ENCODE data around the gene PTPRM. TPM values are rescaled to one million over a fixed set of nuclear protein-coding genes. Genes with fewer than 3 reads are reported as not detected.

PTPRM gene
- total RNA-seq, 1 donor from 2014 or later = 5.3 TPM

DNA sequence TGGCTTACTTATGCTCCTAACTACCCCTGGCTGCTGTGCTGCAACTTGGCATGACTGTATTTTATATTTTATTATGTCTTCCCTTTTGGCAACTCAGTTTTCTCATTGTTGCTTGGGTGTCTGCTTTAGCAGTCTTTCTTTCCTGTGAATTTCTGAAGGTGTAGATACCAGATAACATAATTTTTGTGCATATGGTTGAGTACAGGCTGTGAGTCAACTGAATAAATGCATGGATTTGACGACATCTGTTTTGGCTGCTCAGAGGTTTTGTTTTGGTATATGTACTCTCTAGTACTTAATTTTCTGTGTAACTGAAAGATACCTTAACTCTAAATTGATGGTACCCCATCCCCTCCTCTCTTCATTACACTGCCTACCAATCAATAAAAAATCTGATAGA, 303.1 kb downstream of the PTPRM start:
- no peak for ATAC-seq

DNA sequence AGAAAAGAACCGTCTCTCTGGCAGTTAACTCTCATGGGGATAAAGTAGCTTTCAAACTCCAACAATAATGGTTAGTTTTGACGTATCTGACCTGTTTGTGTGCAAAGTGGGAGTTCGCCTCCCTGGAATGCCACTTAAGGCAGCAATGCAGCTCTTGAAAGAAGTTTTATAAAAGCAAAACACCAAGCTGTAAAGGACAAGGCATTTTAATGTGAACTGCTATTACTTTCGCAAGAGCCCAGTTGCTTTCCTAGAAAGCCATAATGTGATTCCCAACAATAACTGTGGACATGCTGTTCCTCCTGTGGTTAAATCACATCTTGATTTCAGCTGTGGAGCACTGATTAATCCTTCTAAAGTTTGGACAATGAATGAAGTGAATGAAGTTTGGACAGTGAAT, 303.7 kb downstream of the PTPRM start:
- ATAC-seq = no peak

DNA sequence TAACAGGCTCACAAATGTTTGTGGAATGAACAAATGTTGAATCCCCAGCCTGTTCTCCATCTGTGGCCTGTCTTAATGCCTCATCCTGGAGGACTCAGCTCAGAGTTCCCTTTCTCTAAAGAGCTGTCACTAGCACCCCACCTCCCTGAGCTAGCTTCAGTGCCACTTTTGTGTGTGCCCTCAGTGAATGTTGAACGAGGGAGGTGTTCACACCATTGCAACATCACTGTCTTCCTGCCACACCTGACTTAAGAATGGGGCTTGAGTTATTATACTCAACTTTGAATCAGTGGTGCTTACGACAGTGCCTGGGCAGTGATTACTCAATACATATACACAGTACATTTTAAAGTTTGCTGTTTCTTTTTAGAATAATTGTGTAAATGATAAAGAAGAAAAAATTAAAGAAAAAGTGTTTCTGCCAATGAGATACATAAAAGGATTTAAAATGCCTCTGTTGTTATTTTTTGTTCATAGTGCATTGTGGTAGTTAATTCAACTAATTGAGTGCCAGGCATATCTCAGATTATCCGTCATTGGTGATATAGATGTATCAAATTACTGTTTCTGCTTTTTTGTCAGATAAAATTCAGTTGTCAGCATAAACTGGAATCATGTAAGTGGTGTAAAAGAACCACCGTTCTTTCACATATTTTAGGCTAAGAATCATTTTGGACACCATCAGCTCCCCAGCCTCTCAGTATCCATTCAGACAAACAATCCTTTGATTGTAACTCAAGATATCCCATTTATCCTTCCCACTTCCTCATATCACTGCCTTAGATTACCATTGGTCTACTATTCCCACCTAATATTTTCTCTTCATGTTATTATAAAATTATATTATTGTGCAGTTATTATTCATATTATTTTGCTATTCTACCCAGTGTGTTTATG, 304.7 kb downstream of the PTPRM start:
- ATAC-seq = peak; percentile 77

DNA sequence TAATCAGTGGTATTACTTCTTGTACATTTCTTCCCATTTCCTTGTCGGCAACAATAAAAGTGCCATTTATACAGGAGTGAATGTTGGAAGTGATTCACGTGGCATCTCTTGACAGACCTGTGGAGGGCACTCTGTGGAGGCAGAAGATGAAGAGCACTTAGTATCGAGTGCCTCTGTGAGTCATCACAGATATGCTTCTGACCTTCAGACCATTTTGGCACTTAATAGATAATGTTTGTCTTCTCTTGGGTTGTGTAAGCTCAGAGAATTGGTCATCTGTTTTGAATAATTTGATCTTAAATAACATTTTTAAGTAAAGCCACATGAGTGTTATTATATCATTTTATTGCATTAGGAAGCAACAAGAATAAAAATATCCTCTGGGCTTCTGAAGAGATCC, 305.5 kb downstream of the PTPRM start:
- ATAC-seq = no peak

DNA sequence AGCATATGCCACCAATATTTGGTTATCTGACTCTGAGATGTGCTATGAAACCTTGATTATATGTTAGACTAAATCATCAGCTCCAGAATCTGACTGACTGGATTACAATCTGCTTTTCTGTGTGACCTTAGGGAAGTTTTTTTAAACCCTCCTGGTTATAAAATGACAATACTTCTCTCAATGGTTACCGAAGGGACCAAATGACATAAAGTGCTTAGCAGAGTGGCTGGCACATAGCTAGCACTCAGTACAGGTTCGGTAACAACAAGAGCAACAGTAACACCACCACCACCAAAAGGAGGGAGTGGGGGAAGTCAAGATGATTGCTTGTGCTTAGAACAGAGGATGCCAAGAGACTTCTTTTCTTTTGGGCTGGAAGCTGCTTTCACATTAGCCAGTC, 306.2 kb downstream of the PTPRM start:
- ATAC-seq = no peak

DNA sequence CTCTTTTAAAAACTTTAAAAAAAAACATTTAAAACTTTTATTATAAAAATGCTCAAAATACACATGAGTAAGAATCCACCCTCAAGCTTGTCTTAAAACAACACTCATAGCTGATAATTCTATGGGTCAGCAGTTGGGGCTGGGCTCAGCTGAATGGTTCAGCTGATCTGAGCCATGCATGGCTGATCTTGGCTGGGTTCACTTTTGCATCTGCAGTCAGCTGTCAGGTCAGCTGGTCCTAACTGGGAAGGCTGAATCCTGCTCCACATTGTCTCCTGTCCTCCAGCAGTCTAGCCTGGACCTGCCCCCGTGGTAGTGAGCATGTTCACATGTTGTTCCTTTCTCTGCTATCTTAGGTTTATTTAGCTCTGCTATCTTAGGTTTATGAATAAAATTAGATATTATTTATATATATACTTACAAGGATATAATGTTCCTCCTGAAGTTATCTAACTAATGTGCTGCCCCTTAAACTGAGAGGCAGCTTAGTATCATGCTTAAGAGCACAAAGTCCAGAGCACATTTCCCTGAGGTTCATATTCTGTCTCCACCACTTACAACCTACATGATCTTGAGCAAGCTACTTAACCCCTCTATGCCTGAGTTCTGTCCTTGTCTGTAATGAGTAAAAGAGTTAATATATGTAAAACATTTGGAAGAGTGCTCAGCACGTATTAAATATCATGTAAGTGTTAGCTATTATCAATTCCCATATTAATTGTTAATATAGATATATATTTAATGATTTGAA, 309.4 kb downstream of the PTPRM start:
- ATAC-seq = no peak

DNA sequence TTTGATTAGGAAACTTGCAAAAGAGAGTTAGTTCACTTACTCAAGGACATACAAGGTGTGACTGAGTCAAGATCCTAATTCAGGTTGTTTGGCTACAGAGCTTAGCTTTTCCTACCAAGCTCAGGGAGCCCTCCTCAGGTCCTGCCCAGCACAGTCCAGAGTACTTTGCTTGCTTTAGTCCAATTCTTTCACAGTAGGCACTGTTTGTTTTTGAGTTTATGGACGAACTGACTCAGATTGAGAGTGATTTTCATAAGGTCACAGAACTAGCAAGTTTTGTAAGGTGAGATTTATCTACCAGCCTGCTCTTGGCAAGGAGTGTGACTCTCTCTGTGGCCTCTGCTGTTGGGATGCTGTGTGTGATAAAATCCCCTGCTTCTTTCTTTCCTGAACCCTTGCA, 310.5 kb downstream of the PTPRM start:
- no peak for ATAC-seq

DNA sequence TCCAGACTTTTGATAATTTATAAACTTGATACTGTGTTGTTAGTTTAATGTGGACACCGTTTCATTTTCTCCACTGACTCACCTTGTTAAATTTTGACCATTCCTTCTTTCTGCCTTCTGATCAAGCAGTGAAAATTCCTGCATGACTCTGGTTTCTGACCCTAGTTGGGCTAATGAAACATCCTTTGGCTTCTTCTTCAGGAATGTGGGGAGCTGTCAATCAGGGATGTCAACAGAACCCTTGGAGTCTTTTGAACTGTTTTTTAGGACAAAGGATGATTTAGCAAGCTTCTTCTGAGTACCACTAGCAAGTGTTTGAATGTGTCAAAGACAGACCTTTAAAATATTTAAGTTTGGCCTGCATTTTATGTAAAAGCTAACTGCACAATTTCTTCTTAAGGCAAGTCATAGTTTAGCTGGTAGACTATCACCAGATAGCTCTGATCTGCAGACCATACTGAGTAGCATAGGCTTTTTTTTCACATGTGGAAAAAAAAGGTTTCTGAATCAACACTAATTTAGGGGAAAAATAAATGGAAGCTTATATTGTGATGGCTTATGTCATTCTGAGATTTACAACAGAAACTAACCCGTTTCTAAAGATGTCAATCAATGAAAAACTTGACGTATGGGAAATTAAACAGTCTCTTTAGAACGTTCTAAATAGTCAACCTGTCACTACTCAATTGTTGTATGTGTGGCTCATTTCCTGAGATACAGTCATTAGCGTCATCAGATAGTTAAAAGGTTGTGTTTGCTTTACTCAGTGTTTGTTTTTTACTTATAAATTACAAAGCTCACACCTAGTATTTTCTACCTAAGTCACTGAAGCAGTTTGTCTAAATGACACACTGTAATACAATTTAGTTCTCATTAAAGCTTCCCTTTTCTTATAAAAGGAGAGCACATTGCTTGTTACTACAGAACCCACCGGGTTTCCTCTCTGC, 311.4 kb downstream of the PTPRM start:
- no peak for ATAC-seq

DNA sequence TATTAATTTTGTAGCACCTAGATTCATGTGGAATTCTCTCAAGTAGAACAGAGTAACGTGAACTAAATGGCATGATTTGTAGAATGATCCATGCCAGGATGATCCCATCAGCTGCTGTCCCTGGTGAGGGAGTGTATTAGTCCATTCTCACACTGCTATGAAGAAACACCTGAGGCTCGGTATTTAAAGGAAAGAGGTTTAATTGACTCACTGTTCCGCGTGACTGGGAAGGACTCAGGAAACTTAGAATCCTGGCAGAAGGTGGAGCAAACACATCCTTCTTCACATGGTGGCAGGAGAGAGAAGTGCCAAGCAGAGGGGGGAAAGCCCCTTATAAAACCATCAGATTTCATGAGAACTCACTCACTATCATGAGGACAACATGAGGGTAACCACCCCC, 312.6 kb downstream of the PTPRM start:
- ATAC-seq = no peak

DNA sequence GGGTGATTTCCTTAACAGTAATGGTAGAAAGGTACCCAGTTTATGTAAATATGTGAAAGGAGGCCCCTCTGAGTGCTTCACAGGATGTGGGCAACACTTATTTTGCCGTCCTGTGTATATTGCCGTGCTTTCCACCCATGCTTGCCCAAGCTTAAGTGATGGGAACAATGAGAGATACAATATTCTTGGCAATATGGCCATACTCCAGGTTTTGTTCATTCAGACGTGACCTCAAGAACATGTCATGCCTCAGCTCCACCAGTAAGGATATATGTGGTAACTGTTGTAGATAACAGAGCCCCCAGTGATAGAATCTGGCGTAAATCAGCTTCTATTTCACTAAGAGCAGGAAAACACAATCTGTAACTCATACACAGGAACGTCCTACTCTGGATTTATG, 318.7 kb downstream of the PTPRM start:
- ATAC-seq = no peak

DNA sequence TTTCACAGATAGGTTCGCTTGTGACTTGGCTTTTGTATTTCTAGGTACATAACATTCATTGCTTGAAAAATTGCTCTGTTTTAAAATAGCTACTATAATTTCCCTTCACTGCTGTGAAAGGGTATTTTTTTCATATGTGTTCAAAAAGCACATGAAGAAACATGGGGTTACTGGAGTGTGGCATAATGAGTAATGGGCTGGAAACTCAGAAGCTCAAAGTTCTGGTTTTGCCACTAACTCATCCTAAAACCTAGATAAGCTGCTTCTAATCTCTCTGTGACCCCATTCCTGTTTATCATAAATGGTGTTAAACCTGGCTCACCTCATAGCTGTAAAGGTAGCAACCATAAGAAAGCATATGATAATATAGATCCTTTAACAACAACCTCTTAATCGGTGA, 319.3 kb downstream of the PTPRM start:
- no peak for ATAC-seq

DNA sequence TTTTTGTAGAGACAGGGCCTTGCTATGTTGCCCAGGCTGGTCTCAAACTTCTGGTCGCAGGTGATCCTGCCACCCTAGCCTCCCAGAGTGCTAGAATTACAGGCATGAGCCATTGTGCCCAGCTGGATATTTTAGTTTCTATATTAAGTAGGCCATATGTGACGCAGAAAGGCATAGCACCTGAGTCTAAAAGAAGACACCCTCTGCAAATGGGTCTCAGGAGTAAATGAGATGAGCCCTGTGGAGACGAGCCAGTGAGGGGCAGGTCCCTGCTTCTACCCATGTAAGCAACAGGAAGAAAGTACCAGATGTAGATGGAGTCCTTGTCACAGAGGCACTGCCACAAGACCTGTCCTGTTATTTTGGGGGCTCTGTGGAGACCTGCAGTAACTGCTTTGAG, 322.4 kb downstream of the PTPRM start:
- ATAC-seq = no peak

DNA sequence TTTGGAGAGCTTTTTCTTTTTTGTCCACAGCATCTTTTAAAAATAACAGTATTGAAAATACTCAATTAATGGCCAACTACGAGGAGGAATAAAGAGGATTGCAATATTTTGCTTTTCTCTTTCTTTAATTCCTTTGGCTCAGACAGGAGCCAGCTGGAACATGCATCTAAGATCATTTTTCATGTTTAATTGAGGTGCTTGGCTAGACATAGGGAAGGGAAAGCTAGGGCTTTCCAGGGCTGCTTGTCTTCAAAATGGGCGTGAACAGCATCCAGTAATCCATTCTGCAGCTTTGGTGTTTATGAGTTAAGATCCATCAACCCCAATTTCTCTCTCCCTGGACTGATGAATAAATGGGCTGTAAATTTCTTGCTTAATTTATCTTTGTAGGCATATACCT, 323.0 kb downstream of the PTPRM start:
- no peak for ATAC-seq

DNA sequence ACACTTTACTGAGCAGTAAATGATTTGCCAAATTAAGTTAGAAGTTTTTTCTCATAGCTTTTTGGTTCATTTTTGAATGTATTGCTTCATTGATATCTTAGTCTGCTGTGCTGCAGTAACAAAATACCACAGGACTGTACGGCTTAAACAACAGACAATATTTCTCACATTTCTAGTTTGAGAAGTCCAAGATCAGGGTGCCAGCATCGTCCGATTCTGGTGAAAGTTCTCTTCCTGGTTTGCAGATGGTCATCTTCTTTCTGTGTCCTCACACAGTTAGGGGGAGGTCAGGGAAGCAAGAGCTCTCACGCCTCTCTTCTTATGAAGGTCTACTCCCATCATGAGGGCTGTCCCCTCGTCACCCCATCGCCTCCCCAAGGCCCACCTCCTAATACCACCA, 325.4 kb downstream of the PTPRM start:
- ATAC-seq = no peak

DNA sequence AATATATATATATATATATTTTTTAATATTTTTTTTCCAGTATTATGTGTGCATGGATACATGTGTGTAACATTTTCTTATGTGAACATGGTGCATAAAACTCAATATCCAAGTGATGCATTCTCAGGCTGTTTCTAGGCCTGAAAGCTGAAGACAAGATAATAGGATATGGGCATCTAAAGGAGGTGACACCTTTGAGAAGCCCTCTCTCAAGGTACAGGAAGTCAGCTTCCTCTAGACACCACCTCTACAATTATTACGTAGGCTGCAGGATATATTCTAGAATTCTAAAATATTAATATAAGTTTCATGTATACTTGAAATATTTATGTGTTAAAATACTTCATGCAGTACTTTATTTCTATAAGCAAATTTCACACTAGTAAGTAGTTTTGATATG, 327.5 kb downstream of the PTPRM start:
- ATAC-seq = no peak

DNA sequence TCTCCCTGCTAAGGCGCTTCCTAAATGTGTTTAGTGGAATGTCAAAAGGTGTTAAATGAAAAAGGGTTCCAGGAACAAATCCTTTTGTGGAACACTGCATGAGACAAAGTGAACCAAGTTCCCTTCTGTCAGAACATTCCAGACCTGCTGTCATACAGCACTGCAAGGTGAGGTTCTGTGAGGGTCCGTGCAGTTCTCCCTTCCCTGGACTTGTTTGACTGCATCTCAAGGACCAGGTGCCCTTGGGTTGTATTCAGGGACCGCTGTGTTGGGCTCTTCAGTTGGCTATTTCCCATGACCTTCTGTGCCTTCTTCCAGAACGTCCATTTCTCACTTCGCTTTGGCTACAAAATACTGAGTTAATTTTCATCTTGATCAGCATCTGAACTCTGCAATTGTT, 328.2 kb downstream of the PTPRM start:
- no peak for ATAC-seq

DNA sequence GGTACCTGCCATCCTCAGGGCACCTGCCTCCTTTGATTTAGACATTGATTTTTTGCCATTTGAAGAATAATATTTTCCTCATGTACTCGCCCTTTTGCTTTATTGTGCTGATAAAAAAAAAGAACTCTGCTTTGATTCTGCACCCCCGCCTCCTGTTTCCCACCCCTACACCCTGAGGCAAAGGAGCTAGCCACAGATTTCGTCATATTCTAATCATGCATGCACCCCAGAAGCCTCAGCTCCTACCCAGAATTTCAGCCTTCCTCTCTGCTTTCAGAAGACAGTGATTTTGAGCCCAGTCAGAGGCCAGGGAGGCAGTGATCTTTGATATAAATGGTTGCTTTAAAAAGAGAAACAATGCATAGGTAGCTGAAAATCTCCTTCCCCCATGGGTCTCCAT, 329.0 kb downstream of the PTPRM start:
- no peak for ATAC-seq

DNA sequence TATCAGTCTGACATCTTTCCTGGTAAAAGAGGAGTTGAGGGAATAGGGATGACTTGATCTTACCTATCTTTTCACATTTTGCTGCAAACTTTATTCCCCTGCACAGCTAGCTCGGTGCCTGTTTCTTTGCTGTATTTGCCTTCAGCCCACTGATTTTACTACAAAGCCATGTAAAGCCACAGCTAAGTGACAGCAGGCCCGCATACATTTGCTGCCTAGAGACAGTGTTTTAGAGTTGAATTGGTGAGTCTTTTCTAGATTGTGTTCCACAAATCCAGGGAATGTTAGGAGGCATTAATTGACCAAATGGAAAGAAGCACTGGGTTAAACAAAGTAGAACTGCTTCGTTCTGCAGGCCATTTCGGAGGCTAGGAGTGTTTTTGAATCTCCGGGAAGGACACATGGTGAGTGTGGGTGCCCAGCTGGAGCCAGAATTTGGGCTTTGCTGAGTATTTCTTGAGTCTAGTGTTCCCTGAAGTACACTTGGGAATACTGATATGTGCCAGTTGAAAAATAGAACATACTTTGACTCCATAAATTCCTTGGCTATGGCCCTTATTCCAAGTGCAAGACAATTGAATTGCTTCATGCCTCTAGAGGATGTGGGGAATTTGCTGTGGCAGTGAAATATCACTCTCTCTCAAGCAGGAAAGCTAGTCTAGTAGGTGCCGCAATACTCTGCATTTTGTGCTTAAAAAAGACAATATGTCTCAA, 329.8 kb downstream of the PTPRM start:
- no peak for ATAC-seq

DNA sequence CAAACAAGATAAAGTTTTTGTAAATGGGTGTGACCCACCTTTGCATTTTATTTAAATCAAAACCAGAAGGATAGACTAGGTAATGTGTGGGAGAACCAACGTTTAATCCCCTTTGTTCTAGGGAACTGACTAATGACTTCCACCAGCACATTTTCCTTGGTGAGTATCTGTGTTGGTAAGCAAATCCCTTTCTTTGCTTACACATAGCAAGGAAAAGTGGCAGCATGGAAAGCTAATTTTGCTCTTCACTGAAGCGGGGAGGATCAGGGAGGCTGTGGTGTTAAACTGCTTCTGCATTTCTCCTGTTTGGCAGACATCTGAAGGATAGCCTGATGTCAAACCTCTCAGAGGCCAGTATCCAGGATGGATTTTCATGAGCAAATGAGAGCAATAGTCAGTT, 331.1 kb downstream of the PTPRM start:
- no peak for ATAC-seq

DNA sequence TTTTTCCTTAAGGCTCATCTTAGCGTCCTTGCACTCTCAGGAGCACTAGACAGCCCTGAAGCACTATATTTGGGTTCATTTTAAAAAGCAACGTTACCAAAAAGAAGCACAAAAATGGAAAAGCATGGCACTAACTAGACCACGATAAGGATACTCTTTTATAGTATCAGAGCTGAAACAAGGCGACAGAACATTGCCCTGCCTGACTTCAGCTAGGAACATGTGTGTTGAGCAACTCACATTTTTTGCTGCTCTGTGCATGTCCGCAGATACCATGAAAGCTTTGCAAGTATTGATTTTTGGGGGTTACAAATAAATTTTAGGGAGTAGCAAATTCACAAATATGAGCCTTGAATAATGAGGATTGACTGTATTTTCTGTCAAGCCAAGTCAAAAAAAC, 332.0 kb downstream of the PTPRM start:
- no peak for ATAC-seq

DNA sequence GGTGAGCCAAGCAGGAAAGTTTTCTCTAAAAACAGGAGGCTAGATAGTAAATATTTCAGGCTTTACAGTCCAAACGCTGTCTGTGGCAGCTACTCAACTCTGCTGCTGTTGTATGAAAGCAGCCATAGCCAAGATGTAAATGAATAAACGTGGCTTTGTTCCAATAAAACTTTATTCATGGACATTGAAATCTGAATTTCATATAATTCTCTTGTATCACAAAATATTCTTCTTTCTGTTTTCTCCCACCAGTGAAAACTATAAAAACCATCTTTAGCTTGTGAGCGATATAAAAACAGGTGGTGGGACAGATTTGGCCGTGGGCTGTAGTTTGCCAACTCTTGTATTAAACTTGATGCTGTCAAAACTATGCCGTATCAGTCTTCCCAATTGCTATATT, 333.0 kb downstream of the PTPRM start:
- ATAC-seq = no peak

DNA sequence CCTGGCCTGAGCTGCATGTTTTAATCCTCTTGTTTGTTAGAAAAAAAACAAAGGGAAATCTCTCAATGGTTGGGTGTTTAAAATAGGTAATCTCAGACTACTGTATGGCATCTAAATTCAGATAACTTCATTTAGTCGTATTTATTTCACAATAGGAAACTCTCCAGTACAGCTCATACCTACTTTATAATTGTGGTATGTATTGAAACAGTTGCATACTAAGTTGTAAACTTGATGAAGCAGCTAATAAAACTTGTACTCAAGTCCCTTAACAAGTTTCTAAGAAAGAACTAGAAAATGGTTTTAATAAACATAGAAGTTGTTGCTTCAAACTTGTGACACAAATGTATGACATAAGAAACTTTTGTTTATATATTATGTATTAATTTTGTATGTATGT, 334.5 kb downstream of the PTPRM start:
- ATAC-seq = no peak

Data from esophagus mucosa (tissue), 1 donor.